ENCODE data around the gene RPH3AL. TPM values are rescaled to one million over a fixed set of nuclear protein-coding genes. Genes with fewer than 3 reads are reported as not detected.

The RPH3AL gene
- total and polyA plus RNA-seq, 12 donors: 3.6 to 11.1 (median 6.0) TPM

DNA sequence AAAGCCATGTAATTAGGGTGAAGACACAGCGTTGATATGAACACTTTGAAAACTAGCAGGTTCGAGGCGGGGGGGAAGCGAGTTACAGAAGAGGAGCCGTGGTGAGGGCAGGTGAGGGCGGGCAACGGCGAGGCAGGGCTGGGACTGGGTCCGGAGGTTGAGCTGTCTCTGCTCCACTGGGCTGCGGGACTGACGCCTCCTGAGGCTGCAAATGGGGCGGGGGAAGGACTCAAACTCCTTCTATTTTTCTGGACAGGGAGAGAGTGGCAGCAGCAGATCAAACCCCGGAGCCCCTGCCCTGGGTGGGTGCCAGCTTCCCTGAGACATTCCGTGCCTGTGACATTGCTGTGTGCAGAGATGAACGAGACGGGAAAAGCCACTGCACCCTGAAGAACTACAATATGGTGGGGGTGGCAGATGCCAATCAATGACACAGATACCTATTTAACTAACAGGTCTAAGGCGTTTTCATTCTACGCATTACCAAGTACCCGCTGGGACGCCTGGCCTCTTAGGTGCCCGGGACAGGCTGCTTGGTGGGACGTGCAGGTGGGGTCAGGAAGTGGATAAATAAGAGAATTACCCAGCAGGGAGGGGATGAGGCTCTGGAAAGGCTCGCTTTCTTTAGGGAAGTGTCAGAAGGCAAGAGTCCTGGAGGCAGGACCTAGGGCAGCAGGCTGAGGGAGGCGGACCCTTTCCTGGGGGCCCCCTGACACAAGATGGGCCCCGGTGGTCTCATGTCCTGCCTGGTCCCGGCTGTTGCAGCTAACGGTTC is 30.4 kb downstream of the RPH3AL start:
- Histone ChIP-seq H3K9me3 (no peaks in the 10 kb centered on the region), H3K36me3 (peaks cover 0 to 23% (median 0%) of the 10 kb centered on the region in 9 donors), H3K27ac (no peak overlapping the region), H3K4me3 (no peak overlapping the region), H3K27me3 (peaks cover 0 to 22% (median 8%) of the 10 kb centered on the region in 7 donors), H3K4me1 (peaks cover 0 to 9% (median 0%) of the 10 kb centered on the region in 9 donors)
- TF ChIP-seq CTCF (IDR thresholded peaks at IDR 0.05): no peak
- intact Hi-C loops (cut with DNase I): no loop called here
- WGBS, 2 donors: 63 to 67% methylated on average over 27 of the region's 27 CpGs
- DNase-seq (no peak), ATAC-seq (no peak)

DNA sequence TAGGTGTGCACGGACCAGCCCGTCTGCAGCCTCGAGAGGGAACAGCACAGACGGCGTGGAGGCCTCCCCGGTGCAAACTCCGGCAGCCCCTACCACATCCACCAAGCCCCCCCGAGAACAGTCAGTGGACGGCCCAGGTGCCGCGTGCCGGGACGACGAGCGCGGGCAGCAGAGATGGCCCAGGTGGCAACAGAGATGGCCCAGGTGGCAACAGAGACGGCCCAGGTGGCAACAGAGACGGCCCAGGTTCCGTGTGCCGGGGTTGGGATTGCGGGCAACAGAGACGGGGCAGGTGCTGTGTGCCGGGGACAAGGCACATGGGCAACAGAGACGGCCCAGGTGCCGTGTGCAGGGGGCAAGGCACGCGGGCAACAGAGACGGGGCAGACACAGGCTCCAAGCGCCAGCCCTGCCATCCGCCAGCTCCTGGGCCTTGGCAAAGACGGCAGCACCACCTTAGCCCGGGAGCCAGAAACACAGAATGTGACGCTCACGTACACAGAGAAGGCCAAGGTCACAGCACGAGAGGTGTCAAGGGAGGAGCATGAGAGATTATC is 31.1 kb downstream of the RPH3AL start:
- TF ChIP-seq CTCF (IDR thresholded peaks at IDR 0.05): no peak
- DNase-seq (no peak), ATAC-seq (peak in 3 of 8 donors; percentile 12 to 30 (median 13))
- Histone ChIP-seq H3K36me3 (peaks cover 0 to 15% (median 0%) of the 10 kb centered on the region in 9 donors), H3K9me3 (no peaks in the 10 kb centered on the region), H3K27ac (no peak overlapping the region), H3K4me3 (no peak overlapping the region), H3K27me3 (peaks cover 0 to 22% (median 8%) of the 10 kb centered on the region in 7 donors), H3K4me1 (peaks cover 0 to 9% (median 0%) of the 10 kb centered on the region in 9 donors)
- intact Hi-C loops (cut with DNase I): no loop called here
- 55 to 74% methylated on average over 35 of the region's 35 CpGs for WGBS, 2 donors

GRCh38 chr17:320809-321385 is 31.7 kb downstream of the RPH3AL start:
- H3K27ac ChIP-seq: no peak overlapping the region
- H3K4me1 ChIP-seq: peaks cover 0 to 9% (median 0%) of the 10 kb centered on the region in 9 donors
- intact Hi-C loops (cut with DNase I): no loop called here
- 37 to 58% methylated on average over 25 of the region's 25 CpGs for WGBS, 2 donors
- DNase-seq (no peak), ATAC-seq (peak in 4 of 8 donors; percentile 8 to 42 (median 26))
- no peaks in the 10 kb centered on the region for H3K9me3 ChIP-seq
- no peak overlapping the region for H3K4me3 ChIP-seq
- peaks cover 0 to 15% (median 0%) of the 10 kb centered on the region in 9 donors for H3K36me3 ChIP-seq
- peaks cover 0 to 22% (median 8%) of the 10 kb centered on the region in 7 donors for H3K27me3 ChIP-seq
- no peak for TF ChIP-seq CTCF (IDR thresholded peaks at IDR 0.05)

DNA sequence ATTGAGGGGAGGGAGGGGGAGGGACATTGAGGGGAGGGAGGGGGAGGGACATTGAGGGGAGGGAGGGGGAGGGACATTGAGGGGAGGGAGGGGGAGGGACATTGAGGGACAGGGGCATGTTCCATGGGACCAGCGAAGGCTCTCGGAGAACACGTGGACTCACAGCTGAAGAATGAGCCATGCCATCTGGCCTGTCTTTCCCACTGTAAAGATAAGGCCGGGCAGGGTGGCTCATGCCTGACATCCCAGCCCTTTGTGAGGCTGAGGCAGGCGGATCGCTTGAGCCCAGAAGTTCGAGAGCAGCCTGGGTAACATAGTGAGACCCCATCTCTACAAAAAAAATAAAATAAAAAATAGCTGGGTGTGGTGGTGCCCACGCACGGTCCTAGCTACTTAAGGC is 32.5 kb downstream of the RPH3AL start:
- no peak for DNase-seq
- Histone ChIP-seq H3K4me1 (peaks cover 0 to 9% (median 0%) of the 10 kb centered on the region in 9 donors), H3K36me3 (peaks cover 0 to 15% (median 0%) of the 10 kb centered on the region in 9 donors), H3K27ac (no peak overlapping the region), H3K9me3 (no peaks in the 10 kb centered on the region), H3K27me3 (peaks cover 0 to 22% (median 8%) of the 10 kb centered on the region in 7 donors), H3K4me3 (no peak overlapping the region)
- ATAC-seq: peak in 3 of 8 donors; percentile 38 to 47 (median 44)
- no peak for TF ChIP-seq CTCF (IDR thresholded peaks at IDR 0.05)
- intact Hi-C loops (cut with DNase I): no loop called here
- 39 to 55% methylated on average over 9 of the region's 9 CpGs for WGBS, 2 donors

Measured in heart right ventricle (tissue), 16 donors.